ENCODE measurements around the gene PNLDC1.

Gene PNLDC1

DNA sequence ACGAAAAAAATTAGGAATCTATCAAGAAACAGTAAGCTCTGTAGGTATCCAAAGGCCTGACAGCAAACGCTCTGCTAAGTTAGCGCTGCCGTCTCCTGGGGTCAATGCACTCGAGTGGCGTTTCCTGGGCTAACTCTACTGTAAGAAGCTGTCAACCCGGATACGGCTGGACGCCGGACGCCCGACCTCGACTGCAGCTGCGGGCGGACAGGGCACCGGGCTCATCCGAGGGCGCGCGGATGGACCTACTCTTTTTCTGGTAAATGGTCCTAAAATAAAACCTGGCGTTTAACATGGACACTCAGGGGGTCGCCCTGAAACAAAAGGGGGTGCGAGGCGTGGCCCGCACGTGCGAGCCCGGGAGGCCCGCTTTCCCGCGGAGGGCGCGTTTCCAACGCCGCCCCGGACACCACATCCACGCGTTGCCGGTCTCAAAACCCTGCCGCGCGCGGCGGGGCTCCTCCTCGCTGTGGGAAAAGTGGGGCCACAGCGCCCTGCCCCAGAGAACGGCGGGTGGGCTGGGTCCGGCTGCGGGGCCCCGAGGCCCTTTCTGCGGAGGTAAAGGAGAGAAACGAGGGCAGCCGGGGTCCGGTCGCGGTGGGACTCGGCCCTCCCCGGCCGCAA, 11.2 kb upstream of the PNLDC1 start:
- Histone ChIP-seq H3K9me2 (replicated peaks; ENCODE audit: control insufficient read depth, low read length) (no peaks in the 10 kb centered on the region), H3K36me3 (ENCODE audit: control insufficient read depth, low read length) (peaks cover 91% of the 10 kb centered on the region), H3K4me3 (ENCODE audit: low read length) (peak overlapping the region; percentile 97), H3K4me1 (ENCODE audit: control insufficient read depth, low read length) (peaks cover 52% of the 10 kb centered on the region), H4K20me1 (ENCODE audit: control insufficient read depth, insufficient read depth, low read depth, low read length) (peaks cover 23% of the 10 kb centered on the region), H3K27me3 (ENCODE audit: control insufficient read depth, low read length) (no peaks in the 10 kb centered on the region), H3K27ac (ENCODE audit: low read depth, low read length) (peak overlapping the region; percentile 59), H3F3A (ENCODE audit: control insufficient read depth, insufficient read depth) (peaks cover 19% of the 10 kb centered on the region; the same call in 1 of the 2 replicates), H3K79me2 (ENCODE audit: control insufficient read depth, low read length) (peaks cover 96% of the 10 kb centered on the region), H3K9me3 (ENCODE audit: control insufficient read depth, insufficient read depth, low read length) (no peaks in the 10 kb centered on the region), H3K4me2 (ENCODE audit: low read length) (peak overlapping the region; percentile 83)
- TF ChIP-seq CTCF (IDR thresholded peaks at IDR 0.05; ENCODE audit: low read depth, low read length, poor library complexity, severe bottlenecking): no peak
- no peak for TF ChIP-seq EZH2phosphoT487 (IDR thresholded peaks at IDR 0.05; ENCODE audit: borderline replicate concordance, low read length)

GRCh38 chr6:159789377-159790148, 10.5 kb upstream of the PNLDC1 start, which contains the start of gene TCP1:
Gene TCP1, minus strand, starts transcription at chr6:159789602. Its CDS starts 134 bp downstream, at chr6:159789468.
- Histone ChIP-seq H3F3A (ENCODE audit: control insufficient read depth, insufficient read depth) (peaks cover 16% of the 10 kb centered on the region; the same call in 1 of the 2 replicates), H3K4me2 (ENCODE audit: low read length) (peak within 1 kb of the TSS; percentile 92), H3K4me1 (ENCODE audit: control insufficient read depth, low read length) (peaks cover 58% of the 10 kb centered on the region), H3K36me3 (ENCODE audit: control insufficient read depth, low read length) (peaks cover 91% of the 10 kb centered on the region), H4K20me1 (ENCODE audit: control insufficient read depth, insufficient read depth, low read depth, low read length) (peaks cover 23% of the 10 kb centered on the region), H3K27ac (ENCODE audit: low read depth, low read length) (peak within 1 kb of the TSS; percentile 84), H3K4me3 (ENCODE audit: low read length) (peak within 1 kb of the TSS; percentile 97), H3K9me2 (replicated peaks; ENCODE audit: control insufficient read depth, low read length) (no peaks in the 10 kb centered on the region), H3K27me3 (ENCODE audit: control insufficient read depth, low read length) (no peaks in the 10 kb centered on the region), H3K9me3 (ENCODE audit: control insufficient read depth, insufficient read depth, low read length) (no peaks in the 10 kb centered on the region), H3K79me2 (ENCODE audit: control insufficient read depth, low read length) (peaks cover 96% of the 10 kb centered on the region)
- TF ChIP-seq CTCF (IDR thresholded peaks at IDR 0.05; ENCODE audit: low read depth, low read length, poor library complexity, severe bottlenecking) (no peak), EZH2phosphoT487 (IDR thresholded peaks at IDR 0.05; ENCODE audit: borderline replicate concordance, low read length) (no peak)

DNA sequence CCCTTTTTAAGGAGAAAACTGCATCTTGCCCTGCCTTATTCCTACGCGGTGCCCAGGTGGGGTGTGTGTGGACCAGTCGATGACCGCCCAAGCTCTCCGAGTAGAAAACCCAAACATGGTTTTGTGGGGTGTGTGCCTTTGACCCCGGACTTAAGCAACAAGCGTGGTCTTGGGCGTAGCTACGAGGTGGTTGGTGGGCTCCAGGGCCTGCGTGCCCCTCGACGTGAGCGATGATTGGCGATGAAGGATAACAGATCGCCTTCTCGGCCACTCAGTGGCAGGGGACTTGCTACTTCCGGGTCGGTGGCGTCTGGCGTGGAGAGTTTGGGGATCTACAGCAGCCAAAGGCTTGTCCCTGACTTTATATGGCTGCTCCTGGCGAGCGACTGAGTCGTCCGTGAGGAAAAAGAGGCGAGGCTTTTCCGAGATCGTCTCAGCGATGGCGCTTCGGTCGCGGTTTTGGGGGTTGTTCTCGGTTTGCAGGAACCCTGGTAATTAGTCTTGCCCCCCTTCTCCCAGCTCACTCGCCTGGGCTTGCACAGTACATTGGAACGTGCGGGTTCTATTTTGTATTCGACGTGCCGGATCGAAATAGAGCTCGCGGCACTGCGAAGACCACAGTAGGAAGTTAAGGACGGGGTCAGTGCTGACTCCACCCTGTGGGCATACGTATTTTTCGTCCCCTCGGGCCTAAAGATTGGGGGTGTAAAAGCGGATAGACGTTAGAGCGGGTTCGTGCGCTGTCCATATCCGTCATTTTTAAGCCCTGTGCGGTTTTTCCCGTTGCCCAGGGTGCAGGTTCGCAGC, 9.7 kb upstream of the PNLDC1 start, which contains the start of gene MRPL18:
TSS of gene MRPL18 (plus strand) at position 319 of the 807 bp plus-strand sequence. CDS start at position 440, 121 bp downstream.
- Histone ChIP-seq H3K27me3 (ENCODE audit: control insufficient read depth, low read length) (no peaks in the 10 kb centered on the region), H3K4me1 (ENCODE audit: control insufficient read depth, low read length) (peaks cover 55% of the 10 kb centered on the region), H4K20me1 (ENCODE audit: control insufficient read depth, insufficient read depth, low read depth, low read length) (peaks cover 23% of the 10 kb centered on the region), H3K4me2 (ENCODE audit: low read length) (peak within 1 kb of the TSS; percentile 92), H3K27ac (ENCODE audit: low read depth, low read length) (peak within 1 kb of the TSS; percentile 84), H3F3A (ENCODE audit: control insufficient read depth, insufficient read depth) (peaks cover 15% of the 10 kb centered on the region; the same call in 1 of the 2 replicates), H3K9me2 (replicated peaks; ENCODE audit: control insufficient read depth, low read length) (no peaks in the 10 kb centered on the region), H3K9me3 (ENCODE audit: control insufficient read depth, insufficient read depth, low read length) (no peaks in the 10 kb centered on the region), H3K79me2 (ENCODE audit: control insufficient read depth, low read length) (peaks cover 90% of the 10 kb centered on the region), H3K36me3 (ENCODE audit: control insufficient read depth, low read length) (peaks cover 84% of the 10 kb centered on the region), H3K4me3 (ENCODE audit: low read length) (peak within 1 kb of the TSS; percentile 97)
- TF ChIP-seq EZH2phosphoT487 (IDR thresholded peaks at IDR 0.05; ENCODE audit: borderline replicate concordance, low read length): no peak
- TF ChIP-seq CTCF (IDR thresholded peaks at IDR 0.05; ENCODE audit: low read depth, low read length, poor library complexity, severe bottlenecking): no peak
